Measurements from ENCODE around the gene INPPL1.

GRCh38 chr11:72233056-72233772, 8.6 kb downstream of the INPPL1 start:
- TF ChIP-seq CTCF (IDR thresholded peaks at IDR 0.05): no peak
- TF ChIP-seq EZH2 (IDR thresholded peaks at IDR 0.05; ENCODE audit: borderline replicate concordance, insufficient read depth, low read depth, low read length, poor library complexity, severe bottlenecking): no peak
